Measurements from ENCODE around the gene SLC39A11.

- TF ChIP-seq EZH2 (IDR thresholded peaks at IDR 0.05; ENCODE audit: insufficient read depth, poor library complexity, severe bottlenecking) (no peak), EZH2phosphoT487 (IDR thresholded peaks at IDR 0.05; ENCODE audit: insufficient read depth, low read depth) (no peak)
These were observed 95.7 kb downstream of the SLC39A11 start for GRCh38 chr17:72996791-72997190.

Measured in GM23248 (cell line).